Measurements from ENCODE around the gene TNFSF15. TPM values are rescaled to one million over a fixed set of nuclear protein-coding genes. Genes with fewer than 3 reads are reported as not detected.

The TNFSF15 gene
- total RNA-seq, 1 donor from 2014 or later, result 3.8 TPM

- intact Hi-C loops (cut with micrococcal nuclease), result no loop called here
These were observed 15.3 kb downstream of the TNFSF15 start for GRCh38 chr9:114790521-114790920.

- intact Hi-C loops (cut with micrococcal nuclease), result no loop called here
These were observed 16.8 kb downstream of the TNFSF15 start for GRCh38 chr9:114789006-114789405.

DNA sequence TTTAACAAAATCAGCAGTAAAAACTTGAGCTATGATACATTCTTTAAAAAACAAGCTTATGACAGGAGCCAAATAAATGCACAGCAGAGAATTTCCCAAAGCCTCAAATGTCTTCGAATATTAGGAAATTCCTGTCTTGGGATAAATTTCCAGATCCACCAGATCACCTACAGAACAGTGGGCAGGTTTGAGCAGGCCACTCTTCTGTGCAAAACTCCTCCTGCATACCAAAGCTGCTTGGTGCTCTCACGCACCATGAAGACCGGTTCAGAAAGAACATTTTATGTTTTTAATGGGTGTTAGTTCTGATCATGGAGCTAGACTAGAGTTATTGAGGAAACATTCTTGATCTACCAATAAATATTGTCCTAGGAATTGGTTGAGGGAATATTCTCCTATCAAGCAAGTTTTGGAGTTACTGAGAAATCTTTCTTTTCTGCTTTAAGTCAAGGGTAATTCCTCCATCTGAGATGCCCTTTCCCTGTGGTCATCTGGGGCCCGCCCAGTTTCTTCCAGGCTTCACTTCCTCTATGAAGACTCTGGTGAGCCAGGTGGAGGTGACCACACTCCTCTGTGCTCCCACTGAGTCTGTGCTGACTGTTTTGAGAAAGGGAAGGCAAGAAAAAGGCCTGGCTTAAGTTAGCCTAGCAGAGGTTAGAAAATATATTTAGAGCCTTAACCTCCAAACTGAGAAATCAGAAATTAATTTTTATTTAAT lies 17.9 kb downstream of the TNFSF15 start:
- intact Hi-C loops (cut with micrococcal nuclease), result no loop called here

GRCh38 chr9:114787214-114787613 lies 18.6 kb downstream of the TNFSF15 start:
- intact Hi-C loops (cut with micrococcal nuclease), result no loop called here

DNA sequence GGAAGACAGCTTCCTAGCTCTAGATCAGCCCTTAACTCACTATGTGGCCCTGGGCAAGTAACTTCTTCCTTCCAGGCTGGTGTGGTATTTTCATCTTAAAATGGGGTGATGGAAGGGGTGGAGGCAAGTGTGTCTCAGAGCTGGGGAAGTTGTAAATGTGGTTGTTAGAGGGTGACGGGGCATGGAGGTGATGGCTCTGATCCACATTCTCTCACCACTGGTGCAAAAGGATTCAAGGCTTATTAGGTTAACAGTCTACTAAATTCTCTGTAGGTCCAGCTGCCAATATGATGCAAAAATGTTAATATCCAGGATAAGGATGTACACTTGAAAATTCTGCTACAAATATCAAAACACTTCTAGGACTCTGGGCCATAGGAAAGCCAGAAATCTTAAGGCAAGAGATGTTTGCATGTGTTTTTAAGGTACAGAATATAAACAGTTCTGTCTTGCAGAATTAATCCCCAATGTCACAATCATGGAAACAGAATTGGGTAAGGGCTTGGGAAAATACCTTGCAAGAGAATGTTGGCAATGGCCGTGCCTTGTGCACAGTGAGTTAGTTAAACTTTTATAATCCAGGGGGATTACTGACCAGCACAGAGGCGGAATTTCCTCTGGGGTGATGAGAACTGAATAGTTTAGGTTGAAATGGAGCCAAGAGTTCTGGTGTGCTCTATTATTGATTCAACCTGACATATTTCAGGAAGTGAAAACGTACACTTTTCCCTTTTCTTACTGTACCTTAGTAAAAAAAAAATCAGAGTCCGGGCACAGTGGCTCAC lies 19.8 kb downstream of the TNFSF15 start:
- intact Hi-C loops (cut with micrococcal nuclease), result no loop called here

DNA sequence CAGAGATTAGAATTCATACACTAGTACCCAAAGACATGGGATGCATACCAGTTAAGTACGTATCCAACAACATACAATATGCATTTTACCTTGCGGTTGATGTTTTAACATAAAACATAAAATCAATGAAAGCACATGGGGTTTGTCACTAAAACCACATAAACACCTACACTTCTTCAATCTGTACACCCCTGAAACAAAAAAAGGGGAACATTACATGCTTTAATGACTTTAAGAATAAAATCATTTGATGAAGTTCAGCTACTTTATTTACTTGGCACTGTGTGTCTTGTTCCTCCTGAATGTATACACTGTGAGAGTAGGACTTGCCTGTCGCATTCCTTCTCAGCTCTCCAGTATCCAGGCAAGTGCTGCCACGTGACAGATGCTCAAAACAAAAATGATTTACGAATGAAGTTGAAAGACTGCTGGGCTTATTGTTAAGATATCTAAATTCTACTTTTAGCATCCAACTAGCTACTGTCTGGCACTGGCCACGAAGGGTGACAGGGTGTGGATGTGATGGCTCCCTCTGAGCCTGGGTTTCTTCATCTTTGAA lies 21.0 kb downstream of the TNFSF15 start:
- intact Hi-C loops (cut with micrococcal nuclease), result no loop called here

GRCh38 chr9:114782586-114782985 lies 23.3 kb downstream of the TNFSF15 start:
- intact Hi-C loops (cut with micrococcal nuclease), result no loop called here

DNA sequence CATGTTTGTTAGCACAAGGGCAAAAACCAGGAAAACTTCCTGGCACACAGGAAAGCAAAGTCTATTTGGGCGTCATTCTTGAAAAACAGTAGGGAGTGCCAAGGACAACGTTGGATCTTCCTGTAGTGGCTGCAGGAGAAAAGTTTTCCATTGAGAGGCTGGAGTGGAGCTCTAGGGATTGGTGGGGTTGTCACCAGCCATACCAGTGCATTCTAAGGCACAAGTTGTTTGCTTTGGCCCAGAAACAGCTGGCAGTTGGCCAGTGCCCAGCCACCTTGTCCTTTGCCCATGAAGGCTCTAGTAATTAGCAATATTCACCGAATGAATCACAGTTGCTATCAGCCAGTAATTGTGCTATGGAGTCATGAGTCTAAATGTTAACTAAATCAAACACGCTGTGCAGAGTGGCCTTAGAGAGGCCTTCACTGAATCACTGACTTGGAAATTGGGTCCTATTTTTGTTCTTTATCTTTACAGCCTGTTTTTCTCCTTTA lies 26.4 kb downstream of the TNFSF15 start:
- intact Hi-C loops (cut with micrococcal nuclease), result no loop called here

GRCh38 chr9:114777821-114778609 lies 27.8 kb downstream of the TNFSF15 start:
- intact Hi-C loops (cut with micrococcal nuclease), result no loop called here

GRCh38 chr9:114776683-114777399 lies 29.0 kb downstream of the TNFSF15 start:
- intact Hi-C loops (cut with micrococcal nuclease), result no loop called here

GRCh38 chr9:114775981-114776380 lies 29.9 kb downstream of the TNFSF15 start:
- intact Hi-C loops (cut with micrococcal nuclease), result loop anchor here (2.0 kb wide), 1 partner anchor 17 kb away; no protein-coding TSS in a partner anchor

- intact Hi-C loops (cut with micrococcal nuclease), result loop anchor here (2.0 kb wide), 1 partner anchor 18 kb away; no protein-coding TSS in a partner anchor
These were observed 30.7 kb downstream of the TNFSF15 start for GRCh38 chr9:114775121-114775520.

GRCh38 chr9:114774524-114774923 lies 31.3 kb downstream of the TNFSF15 start:
- intact Hi-C loops (cut with micrococcal nuclease), result loop anchor here (2.0 kb wide), 1 partner anchor 18 kb away; no protein-coding TSS in a partner anchor

DNA sequence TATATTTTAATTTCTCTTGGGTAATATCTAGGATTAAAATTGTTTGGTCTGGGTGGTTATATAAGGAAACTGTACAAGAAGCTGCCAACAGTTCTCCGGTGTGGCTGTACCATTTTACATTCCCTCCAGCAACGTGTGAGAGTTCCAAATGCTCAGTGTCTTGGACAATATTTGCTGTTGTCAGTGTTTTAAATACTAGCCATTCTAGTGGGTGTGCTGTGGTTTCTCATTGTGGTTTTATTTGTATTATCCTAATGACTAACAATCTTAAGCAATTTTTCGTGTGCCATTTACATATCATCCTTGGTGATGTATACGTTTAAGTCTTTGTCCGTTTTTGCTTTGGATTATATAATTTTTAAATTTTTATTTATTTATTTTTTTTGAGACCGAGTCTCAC lies 34.0 kb downstream of the TNFSF15 start:
- intact Hi-C loops (cut with micrococcal nuclease), result no loop called here

- intact Hi-C loops (cut with micrococcal nuclease), result no loop called here
These were observed 34.8 kb downstream of the TNFSF15 start for GRCh38 chr9:114770991-114771390.

GRCh38 chr9:114769624-114770023 lies 36.2 kb downstream of the TNFSF15 start:
- intact Hi-C loops (cut with micrococcal nuclease), result loop anchor here (1.0 to 2.0 kb wide), 4 partner anchors 37 to 130 kb away; partner anchors contain the start of gene TNFSF15

GRCh38 chr9:114763220-114763619 lies 42.6 kb downstream of the TNFSF15 start:
- intact Hi-C loops (cut with micrococcal nuclease), result no loop called here

GRCh38 chr9:114761523-114761922 lies 44.3 kb downstream of the TNFSF15 start:
- intact Hi-C loops (cut with micrococcal nuclease), result no loop called here

- intact Hi-C loops (cut with micrococcal nuclease), result no loop called here
These were observed 46.1 kb downstream of the TNFSF15 start for GRCh38 chr9:114759512-114760341.

- intact Hi-C loops (cut with micrococcal nuclease), result no loop called here
These were observed 47.9 kb downstream of the TNFSF15 start for GRCh38 chr9:114757984-114758383.

All from T-helper 1 cell treated with Interleukin-12 subunit alpha and Interleukin-12 subunit beta and Interleukin-4 antibody, amounts not matched to agents 30 ng/mL and 1 ng/mL, for 36 hours (primary cell).